Measurements from ENCODE around the gene WDR54. TPM values are rescaled to one million over a fixed set of nuclear protein-coding genes. Genes with fewer than 3 reads are reported as not detected.

Gene WDR54
- total and polyA plus RNA-seq, 4 donors = 15.4 to 42.3 (median 32.0) TPM

- TF ChIP-seq CTCF (IDR thresholded peaks at IDR 0.05; ENCODE audit: control extremely low read depth, extremely low read depth) = no peak
- Histone ChIP-seq H3K36me3 (ENCODE audit: control insufficient read depth in 4 of 4, insufficient read depth in 4 of 4, low read length in 4 of 4) (peaks cover 7 to 25% (median 10%) of the 10 kb centered on the region in 4 donors), H3K9ac (ENCODE audit: insufficient read depth in 1 of 2, low read length in 2 of 2) (no peak overlapping the region), H3K9me3 (ENCODE audit: control insufficient read depth in 4 of 4, insufficient read depth in 3 of 4, low read length in 3 of 4) (no peaks in the 10 kb centered on the region), H3K4me3 (no peak overlapping the region), H3K27me3 (ENCODE audit: control insufficient read depth in 3 of 3, insufficient read depth in 3 of 3, low read length in 2 of 3) (no peaks in the 10 kb centered on the region), H3K27ac (ENCODE audit: low read depth in 1 of 2, low read length in 1 of 2) (no peak overlapping the region), H3K4me1 (ENCODE audit: control insufficient read depth in 5 of 5, insufficient read depth in 5 of 5, low read length in 5 of 5) (peaks cover 3 to 15% (median 9%) of the 10 kb centered on the region in 5 donors)
- ATAC-seq (ENCODE audit: insufficient read depth, low FRiP score) (no peak), DNase-seq (no peak)
- 86 to 94% methylated on average over 5 of the region's 5 CpGs for WGBS, 2 donors
Observed at GRCh38 chr2:74474899-74475298, 53.4 kb downstream of the WDR54 start.

Other genes with a start within 250 kb of the WDR54 start
- 100 to 1,000 TPM in 1 of 2 donors, 10 to 100 TPM in 1; 88.4 to 117 TPM for gene MOB1A, start 242.9 kb upstream of the WDR54 start, total RNA-seq
- gene MOB1A, start 242.9 kb upstream of the WDR54 start, polyA plus RNA-seq = 10 to 100 TPM; 33.4 to 73.8 TPM
- 10 to 100 TPM; 20.9 to 84.1 TPM for gene MTHFD2, start 223.1 kb upstream of the WDR54 start, total RNA-seq
- gene MTHFD2, start 223.1 kb upstream of the WDR54 start, polyA plus RNA-seq = 10 to 100 TPM; 32.3 to 88.1 TPM
- 1 to 10 TPM; 5.2 to 9.6 TPM for gene SLC4A5, start 78.3 kb upstream of the WDR54 start, total RNA-seq
- gene SLC4A5, start 78.3 kb upstream of the WDR54 start, polyA plus RNA-seq = 1 to 10 TPM in 1 of 2 donors, under 1 TPM in 1; 0.85 to 2.5 TPM
- gene DCTN1, start 41.4 kb upstream of the WDR54 start, total RNA-seq = 100 to 1,000 TPM in 1 of 2 donors, 10 to 100 TPM in 1; 98.4 to 142 TPM
- gene DCTN1, start 41.4 kb upstream of the WDR54 start, polyA plus RNA-seq = 100 to 1,000 TPM in 1 of 2 donors, 10 to 100 TPM in 1; 69.9 to 110 TPM
- gene C2orf81, start 111 bp upstream of the WDR54 start, total RNA-seq = 10 to 100 TPM in 1 of 2 donors, 1 to 10 TPM in 1; 3.4 to 16.9 TPM
- gene C2orf81, start 111 bp upstream of the WDR54 start, polyA plus RNA-seq = 1 to 10 TPM; 7.3 TPM
- gene RTKN, start 20.2 kb downstream of the WDR54 start, total RNA-seq = 10 to 100 TPM; 37.5 to 46.0 TPM
- 10 to 100 TPM; 21.9 to 23.7 TPM for gene RTKN, start 20.2 kb downstream of the WDR54 start, polyA plus RNA-seq
- gene INO80B, start 33.4 kb downstream of the WDR54 start, total RNA-seq = 10 to 100 TPM; 22.7 to 40.7 TPM
- gene INO80B, start 33.4 kb downstream of the WDR54 start, polyA plus RNA-seq = 10 to 100 TPM; 33.1 to 72.3 TPM
- gene WBP1, start 36.7 kb downstream of the WDR54 start, total RNA-seq = 10 to 100 TPM; 39.5 to 65.0 TPM
- 10 to 100 TPM; 55.9 to 56.7 TPM for gene WBP1, start 36.7 kb downstream of the WDR54 start, polyA plus RNA-seq
- gene MOGS, start 43.7 kb downstream of the WDR54 start, total RNA-seq = 10 to 100 TPM; 37.5 to 72.0 TPM
- 10 to 100 TPM; 35.4 to 53.5 TPM for gene MOGS, start 43.7 kb downstream of the WDR54 start, polyA plus RNA-seq
- 100 to 1,000 TPM in 1 of 2 donors, 10 to 100 TPM in 1; 23.3 to 106 TPM for gene MRPL53, start 51.0 kb downstream of the WDR54 start, total RNA-seq
- 10 to 100 TPM; 70.6 to 70.9 TPM for gene MRPL53, start 51.0 kb downstream of the WDR54 start, polyA plus RNA-seq
- gene CCDC142, start 61.3 kb downstream of the WDR54 start, total RNA-seq = 10 to 100 TPM; 17.8 to 25.5 TPM
- gene CCDC142, start 61.3 kb downstream of the WDR54 start, polyA plus RNA-seq = 1 to 10 TPM; 5.5 to 8.2 TPM
- 10 to 100 TPM; 20.9 to 23.7 TPM for gene TTC31, start 61.4 kb downstream of the WDR54 start, total RNA-seq
- 10 to 100 TPM; 13.7 to 19.2 TPM for gene TTC31, start 61.4 kb downstream of the WDR54 start, polyA plus RNA-seq
- gene LBX2, start 77.9 kb downstream of the WDR54 start, total RNA-seq = 1 to 10 TPM in 1 of 2 donors, under 1 TPM in 1; 0.63 to 1.9 TPM
- 1 to 10 TPM in 1 of 2 donors, under 1 TPM in 1; 0.83 to 1.4 TPM for gene LBX2, start 77.9 kb downstream of the WDR54 start, polyA plus RNA-seq
- 10 to 100 TPM; 16.7 to 35.5 TPM for gene PCGF1, start 86.0 kb downstream of the WDR54 start, total RNA-seq
- 10 to 100 TPM; 20.6 to 47.8 TPM for gene PCGF1, start 86.0 kb downstream of the WDR54 start, polyA plus RNA-seq
- not detected for gene TLX2, start 92.7 kb downstream of the WDR54 start, total RNA-seq
- under 1 TPM in 1 of 2 donors, not detected in 1; 0.03 TPM for gene TLX2, start 92.7 kb downstream of the WDR54 start, polyA plus RNA-seq
- gene DQX1, start 104.5 kb downstream of the WDR54 start, total RNA-seq = under 1 TPM in 1 of 2 donors, not detected in 1; 0.34 TPM
- under 1 TPM; 0.12 to 0.17 TPM for gene DQX1, start 104.5 kb downstream of the WDR54 start, polyA plus RNA-seq
- gene AUP1, start 108.0 kb downstream of the WDR54 start, total RNA-seq = 100 to 1,000 TPM in 1 of 2 donors, 10 to 100 TPM in 1; 65.6 to 102 TPM
- gene AUP1, start 108.0 kb downstream of the WDR54 start, polyA plus RNA-seq = 100 to 1,000 TPM; 156 to 185 TPM
- gene HTRA2, start 108.2 kb downstream of the WDR54 start, total RNA-seq = 10 to 100 TPM; 26.6 to 32.4 TPM
- 10 to 100 TPM; 30.7 to 42.1 TPM for gene HTRA2, start 108.2 kb downstream of the WDR54 start, polyA plus RNA-seq
- gene LOXL3, start 132.2 kb downstream of the WDR54 start, total RNA-seq = 10 to 100 TPM in 1 of 2 donors, 1 to 10 TPM in 1; 5.9 to 11.1 TPM
- gene LOXL3, start 132.2 kb downstream of the WDR54 start, polyA plus RNA-seq = 1 to 10 TPM; 2.9 to 7.3 TPM
- 10 to 100 TPM; 17.7 to 34.5 TPM for gene DOK1, start 133.0 kb downstream of the WDR54 start, total RNA-seq
- gene DOK1, start 133.0 kb downstream of the WDR54 start, polyA plus RNA-seq = 10 to 100 TPM; 18.6 to 37.3 TPM
- under 1 TPM; 0.83 to 0.94 TPM for gene M1AP, start 226.6 kb downstream of the WDR54 start, total RNA-seq
- gene M1AP, start 226.6 kb downstream of the WDR54 start, polyA plus RNA-seq = 1 to 10 TPM in 1 of 2 donors, under 1 TPM in 1; 0.77 to 1.2 TPM
- 1 to 10 TPM; 4.9 to 9.6 TPM for gene SEMA4F, start 232.5 kb downstream of the WDR54 start, total RNA-seq
- 1 to 10 TPM; 3.0 to 3.4 TPM for gene SEMA4F, start 232.5 kb downstream of the WDR54 start, polyA plus RNA-seq